Glutamatergic neuron (in vitro differentiated cells): Measurements from ENCODE around the gene LMOD1. TPM values are rescaled to one million over a fixed set of nuclear protein-coding genes. Genes with fewer than 3 reads are reported as not detected.

Experiments
- DNase-seq: peaks from one replicate; pipeline ENCODE4 v3.0.0; 2022
- H3K27ac Mint-ChIP-seq: one replicate; pipeline ENCODE4 v1.8.0; 2020; ENCODE audit warnings: mild to moderate bottlenecking, mixed read lengths, inconsistent platforms; ENCODE audit not compliant: unreplicated experiment
- H3K27me3 Mint-ChIP-seq: one replicate; pipeline ENCODE4 v1.8.0; 2020; ENCODE audit warnings: mild to moderate bottlenecking, moderate library complexity, mixed read lengths, inconsistent platforms; ENCODE audit not compliant: unreplicated experiment
- H3K36me3 Mint-ChIP-seq: one replicate; pipeline ENCODE4 v1.8.0; 2020; ENCODE audit warnings: mild to moderate bottlenecking, mixed read lengths, inconsistent platforms; ENCODE audit not compliant: unreplicated experiment
- H3K4me1 Mint-ChIP-seq: one replicate; pipeline ENCODE4 v1.8.0; 2020; ENCODE audit warnings: mild to moderate bottlenecking, low read depth, mixed read lengths, inconsistent platforms; ENCODE audit not compliant: unreplicated experiment
- H3K4me3 Mint-ChIP-seq: one replicate; pipeline ENCODE4 v1.8.0; 2020; ENCODE audit warnings: mild to moderate bottlenecking, mixed read lengths, inconsistent platforms; ENCODE audit not compliant: unreplicated experiment
- H3K9me3 Mint-ChIP-seq: one replicate; pipeline ENCODE4 v1.8.0; 2020; ENCODE audit warnings: mild to moderate bottlenecking, moderate library complexity, mixed read lengths, inconsistent platforms; ENCODE audit not compliant: unreplicated experiment
- total RNA-seq: library from RNA; stranded (reverse); fragmentation: NEBNext Ultra II Directional; extraction: Animal tissue kit (Norgen Biotek cat#: 25700); gene quantifications from one replicate; pipeline ENCODE4 v1.2.1, GENCODE V29; 2021; ENCODE audit not compliant: unreplicated experiment
- TF ChIP-seq, protein P1 (sequence below): fragments of 200-600 bp; sonication (generic); IDR thresholded peaks from one replicate; pipeline ENCODE4 v1.5.0; 2021; ENCODE audit not compliant: partially characterized antibody, unreplicated experiment

The LMOD1 gene
- total RNA-seq, 1 donor from 2014 or later: 0.20 TPM

DNA sequence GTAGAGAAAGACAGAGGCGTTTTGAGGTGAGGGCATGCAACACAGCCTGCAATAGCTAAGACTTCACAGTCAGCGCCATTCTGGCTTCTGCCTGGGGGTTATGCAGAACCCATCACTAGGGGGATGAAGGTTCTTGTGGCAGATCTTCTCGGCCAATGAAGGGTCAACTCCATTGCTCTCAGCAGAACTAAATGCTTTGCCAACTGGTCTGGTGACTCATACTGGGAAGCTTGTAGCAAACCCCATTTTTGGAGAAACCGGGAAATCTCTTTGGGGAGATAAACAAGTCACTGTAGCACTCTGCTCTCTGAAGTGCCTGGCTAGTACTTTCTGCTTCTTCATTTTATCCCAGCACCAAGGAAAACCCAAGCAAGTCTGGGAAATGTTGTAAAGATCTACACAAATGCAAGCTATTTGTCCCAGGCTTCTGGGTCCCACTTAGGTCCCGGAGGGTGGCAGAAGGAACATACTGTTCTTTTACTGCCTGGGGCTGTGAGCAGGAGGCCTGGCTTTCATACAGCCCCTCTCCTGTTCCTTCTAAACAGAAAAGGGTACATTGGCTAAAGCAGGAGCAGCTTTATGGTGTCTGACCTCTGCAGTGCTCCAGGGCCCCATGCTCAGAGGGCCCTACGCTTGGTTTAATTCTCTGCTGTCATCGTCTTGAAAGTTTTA, 28.9 kb downstream of the LMOD1 start:
- H3K27me3 Mint-ChIP-seq: peaks cover 5% of the 10 kb centered on the region
- TF ChIP-seq, protein P1, sequence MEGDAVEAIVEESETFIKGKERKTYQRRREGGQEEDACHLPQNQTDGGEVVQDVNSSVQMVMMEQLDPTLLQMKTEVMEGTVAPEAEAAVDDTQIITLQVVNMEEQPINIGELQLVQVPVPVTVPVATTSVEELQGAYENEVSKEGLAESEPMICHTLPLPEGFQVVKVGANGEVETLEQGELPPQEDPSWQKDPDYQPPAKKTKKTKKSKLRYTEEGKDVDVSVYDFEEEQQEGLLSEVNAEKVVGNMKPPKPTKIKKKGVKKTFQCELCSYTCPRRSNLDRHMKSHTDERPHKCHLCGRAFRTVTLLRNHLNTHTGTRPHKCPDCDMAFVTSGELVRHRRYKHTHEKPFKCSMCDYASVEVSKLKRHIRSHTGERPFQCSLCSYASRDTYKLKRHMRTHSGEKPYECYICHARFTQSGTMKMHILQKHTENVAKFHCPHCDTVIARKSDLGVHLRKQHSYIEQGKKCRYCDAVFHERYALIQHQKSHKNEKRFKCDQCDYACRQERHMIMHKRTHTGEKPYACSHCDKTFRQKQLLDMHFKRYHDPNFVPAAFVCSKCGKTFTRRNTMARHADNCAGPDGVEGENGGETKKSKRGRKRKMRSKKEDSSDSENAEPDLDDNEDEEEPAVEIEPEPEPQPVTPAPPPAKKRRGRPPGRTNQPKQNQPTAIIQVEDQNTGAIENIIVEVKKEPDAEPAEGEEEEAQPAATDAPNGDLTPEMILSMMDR: no peak
- peaks cover 4% of the 10 kb centered on the region for H3K36me3 Mint-ChIP-seq
- peaks cover 18% of the 10 kb centered on the region for H3K4me1 Mint-ChIP-seq
- no peak overlapping the region for H3K27ac Mint-ChIP-seq
- peak overlapping the region; percentile 4 for H3K4me3 Mint-ChIP-seq
- no peak for DNase-seq
- H3K9me3 Mint-ChIP-seq: peaks cover 4% of the 10 kb centered on the region

DNA sequence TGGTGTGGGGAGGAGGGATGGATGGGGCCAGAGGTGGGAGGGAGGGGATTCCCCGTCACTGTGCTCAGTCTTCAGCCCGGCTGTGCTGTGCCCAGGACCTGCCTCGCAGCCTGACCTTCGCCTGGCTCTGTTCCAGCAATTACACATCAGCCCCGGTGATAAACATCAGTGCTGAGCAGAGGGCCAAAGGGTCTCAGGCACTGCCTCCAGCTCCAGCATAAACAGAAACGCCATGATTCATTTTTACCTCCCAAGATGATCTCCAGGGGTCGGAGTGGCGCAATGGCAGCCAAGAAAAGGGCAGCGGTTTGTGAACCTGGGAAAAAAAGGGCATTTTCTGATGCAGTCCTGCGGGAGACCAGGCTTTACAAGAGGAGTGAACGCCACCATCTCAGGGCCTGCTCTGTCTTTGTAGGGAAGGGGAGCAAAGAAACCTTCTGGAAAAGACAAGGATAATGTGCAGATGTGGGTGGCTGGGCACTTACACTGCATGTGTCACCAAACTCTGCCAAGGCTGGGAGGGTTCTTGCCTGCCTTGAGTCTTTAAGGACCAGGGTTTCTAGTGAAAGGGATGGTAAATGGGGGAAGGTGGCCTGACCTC, 29.6 kb downstream of the LMOD1 start:
- Mint-ChIP-seq H3K9me3 (peaks cover 4% of the 10 kb centered on the region), H3K4me1 (peaks cover 13% of the 10 kb centered on the region), H3K36me3 (peaks cover 4% of the 10 kb centered on the region), H3K4me3 (peak overlapping the region; percentile 30), H3K27ac (no peak overlapping the region), H3K27me3 (peaks cover 7% of the 10 kb centered on the region)
- TF ChIP-seq, protein P1: no peak
- no peak for DNase-seq

DNA sequence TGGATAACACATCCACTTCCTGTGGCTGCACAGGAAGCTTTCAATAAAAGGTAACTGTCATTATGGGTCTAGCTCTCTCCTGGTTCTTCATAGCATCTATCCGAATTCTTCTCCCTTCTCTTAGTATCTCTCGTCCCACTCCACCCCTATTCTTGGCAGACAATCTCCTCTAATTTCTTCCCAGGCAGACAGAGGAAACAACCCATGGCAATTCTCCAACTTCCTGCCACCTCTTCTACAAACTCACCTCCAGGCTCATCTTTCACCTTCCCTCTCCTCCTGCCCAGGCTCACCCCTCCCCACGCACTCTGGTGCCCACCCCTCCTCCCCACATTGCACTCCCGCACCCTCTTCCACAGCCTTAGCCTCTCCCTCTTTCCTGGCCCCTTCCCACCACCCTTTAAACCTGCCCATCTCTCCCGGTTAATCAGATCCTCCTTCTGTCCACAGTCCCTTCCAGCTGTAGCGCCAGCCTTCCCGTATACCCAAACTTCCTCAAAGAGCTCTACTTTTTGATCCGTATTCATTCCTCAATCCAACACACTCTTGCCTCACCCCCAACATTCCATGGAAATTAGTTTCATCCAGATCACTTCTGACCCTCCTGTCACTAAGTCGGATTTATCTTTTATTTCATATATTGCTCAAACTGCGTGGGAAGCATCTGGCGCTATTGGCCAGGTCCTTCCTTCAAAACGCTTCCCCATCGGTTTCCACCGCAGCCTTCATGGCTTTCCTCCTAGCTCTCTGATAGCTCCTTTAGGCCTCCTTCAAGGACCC, 31.7 kb downstream of the LMOD1 start:
- Mint-ChIP-seq H3K4me3 (no peak overlapping the region), H3K9me3 (peaks cover 2% of the 10 kb centered on the region), H3K4me1 (peaks cover 13% of the 10 kb centered on the region), H3K36me3 (peaks cover 4% of the 10 kb centered on the region), H3K27ac (peak overlapping the region; percentile 9), H3K27me3 (peaks cover 12% of the 10 kb centered on the region)
- DNase-seq: no peak
- TF ChIP-seq, protein P1: no peak

DNA sequence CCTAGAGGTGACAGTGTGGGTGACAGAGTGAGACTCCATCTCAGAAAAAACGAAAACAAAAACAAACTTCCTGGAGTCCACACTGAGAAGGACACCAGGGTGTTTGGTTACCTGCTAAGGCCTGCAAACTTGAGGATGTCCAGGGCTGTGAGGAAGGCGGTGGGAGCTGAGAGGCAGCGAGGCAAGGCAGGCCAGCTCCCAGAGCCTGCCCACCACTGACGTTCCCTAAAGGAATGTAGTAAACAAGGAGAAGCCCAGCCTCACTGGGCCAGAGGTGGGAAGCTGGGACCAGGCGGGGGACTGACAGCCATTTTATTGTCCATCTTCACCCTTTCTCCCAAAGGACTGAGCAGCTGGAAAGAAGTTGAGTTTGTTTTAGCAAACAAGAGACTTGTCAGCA, 33.5 kb downstream of the LMOD1 start:
- no peak overlapping the region for H3K27ac Mint-ChIP-seq
- peaks cover 12% of the 10 kb centered on the region for H3K27me3 Mint-ChIP-seq
- no peaks in the 10 kb centered on the region for H3K36me3 Mint-ChIP-seq
- H3K4me1 Mint-ChIP-seq: peaks cover 5% of the 10 kb centered on the region
- TF ChIP-seq, protein P1: no peak
- no peak overlapping the region for H3K4me3 Mint-ChIP-seq
- no peak for DNase-seq
- peaks cover 2% of the 10 kb centered on the region for H3K9me3 Mint-ChIP-seq
